Neural cell (in vitro differentiated cells): Measurements from ENCODE around the gene F11R. TPM values are rescaled to one million over a fixed set of nuclear protein-coding genes. Genes with fewer than 3 reads are reported as not detected.

ENCODE experiments used
- H2AFZ ChIP-seq: fragments of 200-600, 300-800 bp; sonication (generic), shearing (Covaris generic); 2 replicates; pipeline ENCODE4 v1.6.0; 2014; ENCODE audit warnings: low read depth, mild to moderate bottlenecking, antibody characterized with exemption, low read length, moderate library complexity
- H3F3A ChIP-seq: fragments of 200-600 bp; shearing (Covaris generic); 2 replicates; pipeline ENCODE4 v1.6.1; 2016; ENCODE audit warnings: mild to moderate bottlenecking, moderate library complexity, mixed read lengths, antibody characterized with exemption, low read length; ENCODE audit not compliant: insufficient read depth, poor library complexity, severe bottlenecking
- H3K27ac ChIP-seq: fragments of 200-600, 300-800 bp; sonication (generic), shearing (Covaris generic); 2 replicates; pipeline ENCODE4 v1.5.1; 2014; ENCODE audit warnings: mild to moderate bottlenecking, low read length, moderate library complexity
- H3K27me3 ChIP-seq: fragments of 300-800, 200-600 bp; sonication (generic), shearing (Covaris generic); 2 replicates; pipeline ENCODE4 v1.6.0; 2014; ENCODE audit warnings: mild to moderate bottlenecking, low read depth, low read length, moderate library complexity; ENCODE audit not compliant: insufficient read depth
- H3K36me3 ChIP-seq: fragments of 300-800, 200-600 bp; sonication (generic), shearing (Covaris generic); 2 replicates; pipeline ENCODE4 v1.5.1; 2014; ENCODE audit warnings: mild to moderate bottlenecking, antibody characterized with exemption, low read length, moderate library complexity; ENCODE audit not compliant: insufficient read depth
- H3K4me2 ChIP-seq: fragments of 300-800, 200-600 bp; sonication (generic), shearing (Covaris generic); 2 replicates; pipeline ENCODE4 v1.6.0; 2014; ENCODE audit warnings: mild to moderate bottlenecking, low read length
- H3K4me3 ChIP-seq: fragments of 300-800, 200-600 bp; sonication (generic), shearing (Covaris generic); 2 replicates; pipeline ENCODE4 v1.5.1; 2014; ENCODE audit warnings: mild to moderate bottlenecking, low read length, moderate library complexity
- H3K79me2 ChIP-seq: fragments of 200-600 bp; shearing (Covaris generic); replicated peaks from 2 replicates; pipeline ENCODE4 v1.6.0; 2014; ENCODE audit warnings: mild to moderate bottlenecking, low read length, moderate library complexity; ENCODE audit not compliant: insufficient read depth
- H3K9ac ChIP-seq: fragments of 300-800, 200-600 bp; sonication (generic), shearing (Covaris generic); 2 replicates; pipeline ENCODE4 v1.6.1; 2016; ENCODE audit warnings: mild to moderate bottlenecking, low read length, mixed read lengths
- H3K9me2 ChIP-seq: fragments of 200-600 bp; shearing (Covaris generic); 2 replicates; pipeline ENCODE4 v1.6.1; 2016; ENCODE audit warnings: mild to moderate bottlenecking, low read length, mixed read lengths; ENCODE audit not compliant: insufficient read depth
- H3K9me3 ChIP-seq: fragments of 200-600, 300-800 bp; sonication (generic), shearing (Covaris generic); 2 replicates; pipeline ENCODE4 v1.6.1; 2016; ENCODE audit warnings: mild to moderate bottlenecking, mixed run types, low read length, moderate library complexity, mixed read lengths
- H4K20me1 ChIP-seq: fragments of 200-600 bp; shearing (Covaris generic); 2 replicates; pipeline ENCODE4 v1.6.1; 2016; ENCODE audit warnings: mild to moderate bottlenecking, mixed run types; ENCODE audit not compliant: insufficient read depth
- CTCF ChIP-seq: fragments of 450-650 bp; IDR thresholded peaks from 2 replicates; pipeline ENCODE4 v1.5.1; 2014; ENCODE audit warnings: antibody characterized with exemption, mild to moderate bottlenecking, moderate library complexity; ENCODE audit not compliant: poor library complexity, severe bottlenecking
- EP300 ChIP-seq: fragments of 450-650 bp; conservative IDR thresholded peaks from 2 replicates; pipeline ENCODE4 v1.6.1; 2014; ENCODE audit warnings: antibody characterized with exemption, mild to moderate bottlenecking, moderate library complexity; ENCODE audit not compliant: poor library complexity, severe bottlenecking
- EZH2 ChIP-seq: fragments of 200-600, 300-800 bp; shearing (Covaris generic), sonication (generic); IDR thresholded peaks from 2 replicates; pipeline ENCODE4 v1.6.1; 2014; ENCODE audit warnings: antibody characterized with exemption, low read length, borderline replicate concordance, mild to moderate bottlenecking; ENCODE audit not compliant: insufficient read depth, poor library complexity, severe bottlenecking
- MXI1 ChIP-seq: fragments of 450-650 bp; conservative IDR thresholded peaks from 2 replicates; pipeline ENCODE4 v1.6.1; 2014; ENCODE audit warnings: antibody characterized with exemption, mild to moderate bottlenecking; ENCODE audit not compliant: poor library complexity, severe bottlenecking
- POLR2AphosphoS5 ChIP-seq: IDR thresholded peaks from 2 replicates; pipeline ENCODE4 v1.6.1; 2012
- RAD21 ChIP-seq: fragments of 450-650 bp; conservative IDR thresholded peaks from 2 replicates; pipeline ENCODE4 v1.6.1; 2014; ENCODE audit warnings: antibody characterized with exemption, mild to moderate bottlenecking, moderate library complexity
- SMC3 ChIP-seq: fragments of 450-650 bp; conservative IDR thresholded peaks from 2 replicates; pipeline ENCODE4 v1.6.1; 2014; ENCODE audit warnings: antibody characterized with exemption, mild to moderate bottlenecking, moderate library complexity; ENCODE audit not compliant: poor library complexity
- TAF1 ChIP-seq: IDR thresholded peaks from 2 replicates; pipeline ENCODE4 v1.6.1; 2012; ENCODE audit warnings: low read depth
- polyA plus RNA-seq: library from polyadenylated mRNA; depleted of rRNA; stranded (reverse); fragments of >200 nt; gene quantifications from 2 replicates; pipeline ENCODE4 v1.2.3, GENCODE V29; 2014
- TF ChIP-seq, protein P1 (sequence below): IDR thresholded peaks from 2 replicates; pipeline ENCODE4 v1.6.1; 2012; ENCODE audit warnings: borderline replicate concordance

The F11R gene
- polyA plus RNA-seq, 1 donor from 2014 or later: 7.3 TPM

GRCh38 chr1:161033751-161034150, 12.8 kb upstream of the F11R start:
- TF ChIP-seq, protein P1, sequence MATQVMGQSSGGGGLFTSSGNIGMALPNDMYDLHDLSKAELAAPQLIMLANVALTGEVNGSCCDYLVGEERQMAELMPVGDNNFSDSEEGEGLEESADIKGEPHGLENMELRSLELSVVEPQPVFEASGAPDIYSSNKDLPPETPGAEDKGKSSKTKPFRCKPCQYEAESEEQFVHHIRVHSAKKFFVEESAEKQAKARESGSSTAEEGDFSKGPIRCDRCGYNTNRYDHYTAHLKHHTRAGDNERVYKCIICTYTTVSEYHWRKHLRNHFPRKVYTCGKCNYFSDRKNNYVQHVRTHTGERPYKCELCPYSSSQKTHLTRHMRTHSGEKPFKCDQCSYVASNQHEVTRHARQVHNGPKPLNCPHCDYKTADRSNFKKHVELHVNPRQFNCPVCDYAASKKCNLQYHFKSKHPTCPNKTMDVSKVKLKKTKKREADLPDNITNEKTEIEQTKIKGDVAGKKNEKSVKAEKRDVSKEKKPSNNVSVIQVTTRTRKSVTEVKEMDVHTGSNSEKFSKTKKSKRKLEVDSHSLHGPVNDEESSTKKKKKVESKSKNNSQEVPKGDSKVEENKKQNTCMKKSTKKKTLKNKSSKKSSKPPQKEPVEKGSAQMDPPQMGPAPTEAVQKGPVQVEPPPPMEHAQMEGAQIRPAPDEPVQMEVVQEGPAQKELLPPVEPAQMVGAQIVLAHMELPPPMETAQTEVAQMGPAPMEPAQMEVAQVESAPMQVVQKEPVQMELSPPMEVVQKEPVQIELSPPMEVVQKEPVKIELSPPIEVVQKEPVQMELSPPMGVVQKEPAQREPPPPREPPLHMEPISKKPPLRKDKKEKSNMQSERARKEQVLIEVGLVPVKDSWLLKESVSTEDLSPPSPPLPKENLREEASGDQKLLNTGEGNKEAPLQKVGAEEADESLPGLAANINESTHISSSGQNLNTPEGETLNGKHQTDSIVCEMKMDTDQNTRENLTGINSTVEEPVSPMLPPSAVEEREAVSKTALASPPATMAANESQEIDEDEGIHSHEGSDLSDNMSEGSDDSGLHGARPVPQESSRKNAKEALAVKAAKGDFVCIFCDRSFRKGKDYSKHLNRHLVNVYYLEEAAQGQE: no peak
- TF ChIP-seq MXI1 (no peak), EZH2 (no peak), RAD21 (no peak), SMC3 (no peak), POLR2AphosphoS5 (no peak), CTCF (no peak), EP300 (no peak), TAF1 (no peak)
- Histone ChIP-seq H3K9me2 (no peaks in the 10 kb centered on the region), H3K36me3 (no peaks in the 10 kb centered on the region), H3K79me2 (no peaks in the 10 kb centered on the region), H3K9me3 (no peaks in the 10 kb centered on the region), H3K27me3 (no peaks in the 10 kb centered on the region), H3K27ac (no peak overlapping the region), H3K4me2 (no peak overlapping the region), H3K9ac (no peak overlapping the region), H2AFZ (no peak overlapping the region), H3F3A (peaks cover 5% of the 10 kb centered on the region), H3K4me3 (no peak overlapping the region), H4K20me1 (no peaks in the 10 kb centered on the region)

DNA sequence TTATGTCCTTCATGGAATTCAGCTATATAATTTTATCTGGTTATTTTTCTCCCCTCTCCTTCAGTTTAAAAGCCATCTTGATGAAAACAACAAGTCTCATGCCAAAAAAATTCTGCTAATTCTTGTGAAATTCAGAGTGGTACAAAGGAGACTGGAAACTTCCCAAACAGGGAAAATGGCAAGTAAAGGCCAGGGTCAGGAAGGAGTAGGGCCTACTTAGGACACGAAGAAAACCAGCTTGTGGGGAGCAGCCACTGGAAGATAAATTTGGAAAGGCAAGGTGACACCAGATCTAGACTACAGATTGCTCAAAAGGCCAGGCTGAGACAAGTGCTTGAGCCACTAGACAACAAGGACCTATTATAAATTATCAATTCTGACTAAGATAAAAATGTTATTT, 11.5 kb upstream of the F11R start:
- H3K4me2 ChIP-seq: no peak overlapping the region
- no peaks in the 10 kb centered on the region for H3K9me2 ChIP-seq
- TF ChIP-seq SMC3 (no peak), POLR2AphosphoS5 (no peak), RAD21 (no peak), CTCF (no peak), TAF1 (no peak), MXI1 (no peak), EZH2 (no peak), EP300 (no peak)
- TF ChIP-seq, protein P1: no peak
- H3F3A ChIP-seq: peaks cover 4% of the 10 kb centered on the region
- H2AFZ ChIP-seq: no peak overlapping the region
- no peak overlapping the region for H3K9ac ChIP-seq
- H3K27ac ChIP-seq: no peak overlapping the region
- no peaks in the 10 kb centered on the region for H3K27me3 ChIP-seq
- H3K4me3 ChIP-seq: no peak overlapping the region
- no peaks in the 10 kb centered on the region for H3K9me3 ChIP-seq
- H4K20me1 ChIP-seq: no peaks in the 10 kb centered on the region
- no peaks in the 10 kb centered on the region for H3K79me2 ChIP-seq
- no peaks in the 10 kb centered on the region for H3K36me3 ChIP-seq
